SJCRH30 (cell line): ENCODE data around the gene TIMM50. TPM values are rescaled to one million over a fixed set of nuclear protein-coding genes. Genes with fewer than 3 reads are reported as not detected.

Experiments
- DNase-seq, 2 experiments: peaks; one replicate each; pipeline ENCODE4 v3.0.0-alpha.2; 2015 to 2020
- H3K27ac ChIP-seq: fragments of 250-450 bp; sonication (Bioruptor Pico); 2 replicates; pipeline ENCODE4 v1.5.1; 2020; ENCODE audit warnings: mild to moderate bottlenecking, moderate library complexity
- H3K27me3 ChIP-seq: fragments of 250-450 bp; sonication (Bioruptor Pico); 2 replicates; pipeline ENCODE4 v1.5.1; 2020; ENCODE audit warnings: mild to moderate bottlenecking, moderate library complexity
- H3K36me3 ChIP-seq: fragments of 250-450 bp; sonication (Bioruptor Pico); 2 replicates; pipeline ENCODE4 v1.5.1; 2020; ENCODE audit warnings: mild to moderate bottlenecking, moderate library complexity
- H3K4me1 ChIP-seq: fragments of 250-450 bp; sonication (Bioruptor Pico); 2 replicates; pipeline ENCODE4 v1.5.1; 2020; ENCODE audit warnings: mild to moderate bottlenecking, moderate library complexity
- H3K4me3 ChIP-seq: fragments of 250-450 bp; sonication (Bioruptor Pico); 2 replicates; pipeline ENCODE4 v1.5.1; 2020; ENCODE audit warnings: mild to moderate bottlenecking, moderate library complexity
- H3K9me3 ChIP-seq: fragments of 250-450 bp; sonication (Bioruptor Pico); replicated peaks from 2 replicates; pipeline ENCODE4 v1.5.1; 2020; ENCODE audit warnings: mild to moderate bottlenecking, moderate library complexity
- total RNA-seq: library from RNA; depleted of rRNA; stranded (reverse); fragments of >200 nt; shearing (Covaris generic); gene quantifications from 2 replicates; pipeline ENCODE4 v1.2.3, GENCODE V29; 2014; rRNA removed

Gene TIMM50
- total RNA-seq, 1 experiment from 2014 or later: 192 TPM

DNA sequence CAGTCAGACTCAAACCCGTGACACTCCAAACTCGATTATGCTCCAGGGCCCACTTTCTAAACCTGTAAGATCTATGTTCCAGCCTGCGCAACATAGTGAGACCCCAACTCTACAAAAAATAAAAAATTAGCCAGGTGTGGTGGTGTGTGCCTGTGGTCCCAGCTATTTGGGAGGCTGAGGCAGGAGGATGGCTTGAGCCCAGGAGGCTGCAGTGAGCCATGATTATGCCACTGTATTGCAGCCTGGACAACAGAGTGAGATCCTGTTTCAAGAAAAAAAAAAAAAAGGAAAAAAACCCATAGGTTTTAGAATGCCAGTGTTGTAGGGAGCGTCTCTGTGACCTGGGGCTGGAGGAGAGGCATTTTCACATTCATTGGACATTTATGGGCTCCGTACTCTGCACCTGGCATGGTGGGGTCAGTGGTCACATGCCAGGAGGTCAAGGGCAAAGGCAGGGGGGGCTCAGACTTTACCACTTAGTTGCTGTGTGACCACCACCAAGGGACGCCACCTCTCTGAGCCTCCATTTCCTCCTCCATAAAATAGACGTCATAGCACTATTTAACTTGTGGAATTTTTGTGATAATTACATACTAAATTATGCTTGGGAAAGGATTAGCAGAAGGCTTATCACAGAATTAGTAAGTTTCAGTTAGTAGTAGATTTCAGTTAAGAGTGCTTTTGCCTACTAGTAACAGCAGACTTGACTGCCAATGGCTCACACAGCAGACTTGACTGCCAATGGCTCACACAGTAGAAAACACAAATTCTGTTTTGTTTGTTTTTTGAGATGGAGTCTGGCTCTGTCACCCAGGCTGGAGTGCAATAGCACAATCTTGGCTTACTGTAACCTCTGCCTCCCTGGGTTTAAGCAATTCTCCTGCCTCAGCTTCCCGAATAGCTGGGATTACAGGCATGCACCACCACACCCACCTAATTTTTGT lies 40.2 kb downstream of the TIMM50 start:
- no peaks in the 10 kb centered on the region for H3K9me3 ChIP-seq

DNA sequence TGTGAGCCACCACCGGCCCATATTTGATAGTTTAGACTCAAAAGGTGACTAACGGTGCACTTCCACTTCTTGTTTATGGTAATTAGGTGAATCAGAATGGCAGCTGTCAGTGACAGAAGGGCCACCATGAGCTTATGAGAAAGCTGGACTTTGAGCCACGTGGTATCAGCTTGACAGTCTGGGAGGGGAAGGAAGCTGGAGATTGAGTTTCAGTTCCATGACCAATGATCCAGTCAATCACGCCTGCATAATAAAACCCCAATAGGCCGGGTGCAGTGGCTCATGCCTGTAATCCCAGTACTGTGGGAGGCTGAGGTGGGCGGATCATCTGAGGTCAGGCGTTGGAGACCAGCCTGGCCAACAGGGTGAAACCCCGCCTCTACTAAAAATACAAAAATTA lies 43.9 kb downstream of the TIMM50 start:
- no peaks in the 10 kb centered on the region for H3K27me3 ChIP-seq
- no peaks in the 10 kb centered on the region for H3K9me3 ChIP-seq
- no peak overlapping the region for H3K4me3 ChIP-seq
- no peaks in the 10 kb centered on the region for H3K36me3 ChIP-seq
- no peak for DNase-seq
- no peak overlapping the region for H3K27ac ChIP-seq
- no peaks in the 10 kb centered on the region for H3K4me1 ChIP-seq

More for the DNA sequence above, 40.2 kb downstream of the TIMM50 start:
- no peak for DNase-seq
- Histone ChIP-seq H3K36me3 (no peaks in the 10 kb centered on the region), H3K4me3 (no peak overlapping the region), H3K27me3 (peaks cover 6% of the 10 kb centered on the region), H3K27ac (no peak overlapping the region), H3K4me1 (no peaks in the 10 kb centered on the region)

- H3K4me3 ChIP-seq: no peak overlapping the region
- no peaks in the 10 kb centered on the region for H3K4me1 ChIP-seq
- H3K27ac ChIP-seq: no peak overlapping the region
- H3K27me3 ChIP-seq: no peaks in the 10 kb centered on the region
- H3K36me3 ChIP-seq: no peaks in the 10 kb centered on the region
- H3K9me3 ChIP-seq: no peaks in the 10 kb centered on the region
- no peak for DNase-seq
Measured at GRCh38 chr19:39525205-39525604, 44.6 kb downstream of the TIMM50 start.

DNA sequence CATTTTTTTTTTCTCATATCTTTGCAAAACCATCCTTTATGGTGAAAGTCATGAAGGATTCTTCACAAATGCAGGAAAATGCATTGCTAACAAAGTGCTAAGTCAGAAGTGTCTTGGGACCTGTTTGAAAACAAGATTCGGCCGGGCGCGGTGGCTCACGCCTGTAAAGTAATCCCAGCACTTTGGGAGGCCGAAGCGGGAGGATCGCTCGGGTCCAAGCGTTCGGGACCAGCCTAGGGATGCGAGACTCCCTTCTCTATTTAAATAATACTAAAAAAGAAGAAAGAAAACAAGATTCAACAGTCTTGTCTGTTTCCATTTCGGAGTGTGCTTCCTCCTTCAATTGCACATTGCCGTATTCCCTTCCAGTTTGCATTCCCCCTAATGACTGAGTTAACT lies 51.2 kb downstream of the TIMM50 start:
- H3K27me3 ChIP-seq: no peaks in the 10 kb centered on the region

GRCh38 chr19:39532233-39533002 lies 51.8 kb downstream of the TIMM50 start, which contains the start of gene EID2B:
TSS of gene EID2B (minus strand) at chr19:39532852. CDS start at chr19:39532802, 50 bp downstream.
- Histone ChIP-seq H3K4me1 (peaks cover 4% of the 10 kb centered on the region; the same call in 1 of the 2 replicates), H3K27ac (peak within 1 kb of the TSS; percentile 66), H3K27me3 (no peaks in the 10 kb centered on the region), H3K36me3 (no peaks in the 10 kb centered on the region), H3K9me3 (no peaks in the 10 kb centered on the region), H3K4me3 (peak within 1 kb of the TSS; percentile 91)
- DNase-seq: peak; percentile 97 to 100

More for the DNA sequence above, 51.2 kb downstream of the TIMM50 start:
- DNase-seq: peak in 1 of 2 experiments; percentile 24
- no peaks in the 10 kb centered on the region for H3K36me3 ChIP-seq
- peaks cover 4% of the 10 kb centered on the region; the same call in 1 of the 2 replicates for H3K4me1 ChIP-seq
- peak overlapping the region; percentile 91 for H3K4me3 ChIP-seq
- H3K27ac ChIP-seq: peak overlapping the region; percentile 66
- no peaks in the 10 kb centered on the region for H3K9me3 ChIP-seq

GRCh38 chr19:39533003-39533512 lies 52.4 kb downstream of the TIMM50 start:
- Histone ChIP-seq H3K4me1 (peaks cover 4% of the 10 kb centered on the region; the same call in 1 of the 2 replicates), H3K27ac (no peak overlapping the region), H3K27me3 (no peaks in the 10 kb centered on the region), H3K36me3 (no peaks in the 10 kb centered on the region), H3K9me3 (no peaks in the 10 kb centered on the region), H3K4me3 (peak overlapping the region; percentile 91)
- DNase-seq: no peak

DNA sequence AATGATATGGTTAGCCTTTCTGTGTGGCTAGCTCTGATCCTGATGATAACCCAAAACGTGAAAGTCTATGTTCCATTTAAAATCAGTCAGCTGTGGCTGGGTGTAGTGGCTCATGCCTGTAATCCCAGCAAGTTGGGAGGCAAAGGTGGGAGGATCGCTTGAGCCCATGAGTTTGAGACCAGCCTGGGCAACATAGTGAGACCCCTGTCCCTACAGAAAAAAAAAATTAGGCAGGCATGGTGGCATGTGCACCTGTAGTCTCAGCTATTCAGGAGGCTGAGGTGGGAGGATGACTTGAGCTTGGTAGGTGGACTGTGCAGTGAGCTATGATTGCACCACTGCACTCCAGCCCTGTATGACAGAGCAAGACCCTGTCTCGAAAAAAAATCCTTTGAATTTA lies 53.2 kb downstream of the TIMM50 start:
- no peak overlapping the region for H3K4me3 ChIP-seq
- H3K4me1 ChIP-seq: peaks cover 11% of the 10 kb centered on the region

GRCh38 chr19:39539165-39539517 lies 58.5 kb downstream of the TIMM50 start:
- DNase-seq: no peak
- H3K27ac ChIP-seq: peak overlapping the region; percentile 14; the same call in 1 of the 2 replicates
- H3K4me1 ChIP-seq: peaks cover 12% of the 10 kb centered on the region
- H3K36me3 ChIP-seq: no peaks in the 10 kb centered on the region; the same call in 1 of the 2 replicates
- peak overlapping the region; percentile 85 for H3K4me3 ChIP-seq
- H3K27me3 ChIP-seq: no peaks in the 10 kb centered on the region
- no peaks in the 10 kb centered on the region for H3K9me3 ChIP-seq

More for the DNA sequence above, 53.2 kb downstream of the TIMM50 start:
- H3K36me3 ChIP-seq: no peaks in the 10 kb centered on the region; the same call in 1 of the 2 replicates
- DNase-seq: no peak
- no peak overlapping the region for H3K27ac ChIP-seq
- no peaks in the 10 kb centered on the region for H3K27me3 ChIP-seq
- H3K9me3 ChIP-seq: no peaks in the 10 kb centered on the region

GRCh38 chr19:39539518-39540332 lies 59.1 kb downstream of the TIMM50 start, which contains the start of gene EID2:
TSS of gene EID2 (minus strand) at chr19:39540161. CDS start at chr19:39540079, 82 bp downstream.
- H3K4me1 ChIP-seq: peaks cover 12% of the 10 kb centered on the region
- H3K9me3 ChIP-seq: no peaks in the 10 kb centered on the region
- no peaks in the 10 kb centered on the region; the same call in 1 of the 2 replicates for H3K36me3 ChIP-seq
- H3K27me3 ChIP-seq: no peaks in the 10 kb centered on the region
- H3K27ac ChIP-seq: peak within 1 kb of the TSS; percentile 43; the same call in 1 of the 2 replicates
- peak; percentile 97 to 98 for DNase-seq
- peak within 1 kb of the TSS; percentile 85 for H3K4me3 ChIP-seq

DNA sequence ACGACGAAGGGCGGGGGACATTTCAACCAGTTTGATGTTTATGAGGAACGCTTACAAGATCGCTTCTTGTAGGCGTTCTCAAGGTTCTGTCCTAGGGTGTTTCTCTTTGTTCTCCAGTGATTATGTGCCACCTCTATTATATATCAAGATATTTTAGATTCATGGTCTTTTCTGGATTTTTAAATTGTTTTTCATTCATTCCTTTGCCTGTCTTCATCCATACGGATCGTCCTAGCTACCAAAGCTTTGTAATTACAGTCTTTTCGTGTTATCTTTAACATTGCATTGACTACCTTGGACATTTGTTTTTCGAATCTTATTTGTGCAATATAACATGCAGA lies 59.7 kb downstream of the TIMM50 start:
- peaks cover 12% of the 10 kb centered on the region for H3K4me1 ChIP-seq
- no peaks in the 10 kb centered on the region; the same call in 1 of the 2 replicates for H3K36me3 ChIP-seq
- no peaks in the 10 kb centered on the region for H3K9me3 ChIP-seq
- peak overlapping the region; percentile 85 for H3K4me3 ChIP-seq
- DNase-seq: no peak
- H3K27me3 ChIP-seq: no peaks in the 10 kb centered on the region
- H3K27ac ChIP-seq: no peak overlapping the region

Other genes with a start within 250 kb of the TIMM50 start
- gene IFNL3, start 235.8 kb upstream of the TIMM50 start, total RNA-seq: not detected in 2 replicates
- not detected in 2 replicates for gene IFNL4, start 232.0 kb upstream of the TIMM50 start, total RNA-seq
- not detected in 2 replicates for gene IFNL2, start 212.4 kb upstream of the TIMM50 start, total RNA-seq
- not detected in 2 replicates for gene IFNL1, start 184.4 kb upstream of the TIMM50 start, total RNA-seq
- 0.59 and 0.66 TPM in 2 replicates for gene LRFN1, start 160.0 kb upstream of the TIMM50 start, total RNA-seq
- gene GMFG, start 144.8 kb upstream of the TIMM50 start, total RNA-seq: 3.3 and 3.7 TPM in 2 replicates
- 125 and 129 TPM in 2 replicates for gene SAMD4B, start 138.4 kb upstream of the TIMM50 start, total RNA-seq
- gene PAF1, start 89.7 kb upstream of the TIMM50 start, total RNA-seq: 73.6 and 85.7 TPM in 2 replicates
- 28.2 and 31.9 TPM in 2 replicates for gene MED29, start 89.5 kb upstream of the TIMM50 start, total RNA-seq
- gene ZFP36, start 74.0 kb upstream of the TIMM50 start, total RNA-seq: 2.4 and 2.7 TPM in 2 replicates
- 27.9 and 31.0 TPM in 2 replicates for gene PLEKHG2, start 68.2 kb upstream of the TIMM50 start, total RNA-seq
- gene RPS16, start 44.9 kb upstream of the TIMM50 start, total RNA-seq: 1,718 and 1,766 TPM in 2 replicates
- gene SUPT5H, start 35.3 kb upstream of the TIMM50 start, total RNA-seq: 89.8 and 106 TPM in 2 replicates
- gene DLL3, start 18.1 kb downstream of the TIMM50 start, total RNA-seq: 3.7 and 3.8 TPM in 2 replicates
- 0.15 and 0.32 TPM in 2 replicates for gene SELENOV, start 34.3 kb downstream of the TIMM50 start, total RNA-seq
- gene EID2B, start 52.0 kb downstream of the TIMM50 start, total RNA-seq: 6.3 and 9.1 TPM in 2 replicates
- gene EID2, start 59.3 kb downstream of the TIMM50 start, total RNA-seq: 30.4 and 35.8 TPM in 2 replicates
- gene LGALS13, start 121.7 kb downstream of the TIMM50 start, total RNA-seq: not detected in 2 replicates
- not detected in 2 replicates for gene LGALS16, start 175.1 kb downstream of the TIMM50 start, total RNA-seq
- gene LGALS14, start 223.6 kb downstream of the TIMM50 start, total RNA-seq: not detected in 2 replicates